ENCODE measurements around the gene MAP2K6. TPM values are rescaled to one million over a fixed set of nuclear protein-coding genes. Genes with fewer than 3 reads are reported as not detected.

The MAP2K6 gene
- total RNA-seq, 1 experiment from 2014 or later: 17.7 TPM

DNA sequence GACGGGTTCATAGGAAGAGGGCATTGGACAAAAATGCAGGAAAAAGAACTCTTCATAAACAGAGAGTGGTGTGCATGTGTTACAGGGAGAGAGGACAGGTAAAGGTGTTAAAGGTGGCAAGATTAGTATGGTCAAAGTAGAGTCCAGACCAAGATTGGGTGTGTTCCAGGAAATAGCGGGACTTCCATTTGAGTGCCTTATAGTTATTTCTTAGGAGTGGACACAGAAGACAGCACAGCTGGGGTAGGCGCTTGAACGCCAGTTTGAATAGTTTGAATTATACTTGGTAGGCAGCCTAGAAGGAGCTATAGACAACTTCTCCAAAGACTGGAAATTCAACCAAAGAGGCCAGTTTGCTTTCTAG lies 63.4 kb downstream of the MAP2K6 start:
- no peaks in the 10 kb centered on the region for H3K79me2 ChIP-seq (ENCODE audit: insufficient read depth, low read length)
- no peak overlapping the region for H3K14ac ChIP-seq (ENCODE audit: insufficient read depth, low read length)
- no peaks in the 10 kb centered on the region for H3K27me3 ChIP-seq (ENCODE audit: insufficient read depth, low read length)
- H3K56ac ChIP-seq (ENCODE audit: insufficient read length, low read depth, low read length): no peak overlapping the region
- H2AFZ ChIP-seq (ENCODE audit: low read length): no peak overlapping the region
- H2BK120ac ChIP-seq (ENCODE audit: low read depth, low read length, poor library complexity, severe bottlenecking): no peak overlapping the region
- no peaks in the 10 kb centered on the region; a peak in 2 of 7 replicates for H3K36me3 Mint-ChIP-seq (ENCODE audit: insufficient read depth in 1 of 3, low read depth in 3 of 3)
- H3K4ac ChIP-seq (ENCODE audit: low read depth, low read length): no peak overlapping the region
- H3K27ac Mint-ChIP-seq: peak overlapping the region in 1 of 3 experiments; percentile 20; a peak in 1 of 7 replicates
- H3K9me3 Mint-ChIP-seq: no peaks in the 10 kb centered on the region
- no peak overlapping the region for H3K4me2 ChIP-seq (ENCODE audit: insufficient read depth, insufficient read length, low read length)
- no peak overlapping the region for H4K91ac ChIP-seq (ENCODE audit: insufficient read length, low read depth, low read length)
- H3K4me3 Mint-ChIP-seq: no peak overlapping the region
- no peak for DNase-seq
- H3K79me1 ChIP-seq (ENCODE audit: insufficient read depth, low read depth, low read length, poor library complexity, severe bottlenecking): no peaks in the 10 kb centered on the region
- no peaks in the 10 kb centered on the region for H3K27me3 Mint-ChIP-seq (ENCODE audit: low read depth)
- no peak overlapping the region for H2BK20ac ChIP-seq (ENCODE audit: low read depth, low read length, poor library complexity, severe bottlenecking)
- H2BK12ac ChIP-seq (ENCODE audit: insufficient read length, low read depth, low read length): no peak overlapping the region
- no peak overlapping the region for H3K23ac ChIP-seq (ENCODE audit: insufficient read length, low read depth, low read length)
- TF ChIP-seq, protein P1, sequence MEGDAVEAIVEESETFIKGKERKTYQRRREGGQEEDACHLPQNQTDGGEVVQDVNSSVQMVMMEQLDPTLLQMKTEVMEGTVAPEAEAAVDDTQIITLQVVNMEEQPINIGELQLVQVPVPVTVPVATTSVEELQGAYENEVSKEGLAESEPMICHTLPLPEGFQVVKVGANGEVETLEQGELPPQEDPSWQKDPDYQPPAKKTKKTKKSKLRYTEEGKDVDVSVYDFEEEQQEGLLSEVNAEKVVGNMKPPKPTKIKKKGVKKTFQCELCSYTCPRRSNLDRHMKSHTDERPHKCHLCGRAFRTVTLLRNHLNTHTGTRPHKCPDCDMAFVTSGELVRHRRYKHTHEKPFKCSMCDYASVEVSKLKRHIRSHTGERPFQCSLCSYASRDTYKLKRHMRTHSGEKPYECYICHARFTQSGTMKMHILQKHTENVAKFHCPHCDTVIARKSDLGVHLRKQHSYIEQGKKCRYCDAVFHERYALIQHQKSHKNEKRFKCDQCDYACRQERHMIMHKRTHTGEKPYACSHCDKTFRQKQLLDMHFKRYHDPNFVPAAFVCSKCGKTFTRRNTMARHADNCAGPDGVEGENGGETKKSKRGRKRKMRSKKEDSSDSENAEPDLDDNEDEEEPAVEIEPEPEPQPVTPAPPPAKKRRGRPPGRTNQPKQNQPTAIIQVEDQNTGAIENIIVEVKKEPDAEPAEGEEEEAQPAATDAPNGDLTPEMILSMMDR (conservative IDR thresholded peaks at IDR 0.05): no peak
- no peaks in the 10 kb centered on the region for H3K4me1 ChIP-seq (ENCODE audit: insufficient read depth, low read length)
- no CpG with 5 or more reads among the region's 4 CpGs for WGBS (ENCODE audit: extremely low coverage, insufficient read length, low lambda C conversion rate)
- H3K27ac ChIP-seq (ENCODE audit: insufficient read length, low read depth, low read length): no peak overlapping the region
- H3T11ph ChIP-seq (ENCODE audit: low read length): no peak overlapping the region
- no peaks in the 10 kb centered on the region for H4K20me1 ChIP-seq (ENCODE audit: control insufficient read depth, insufficient read depth, insufficient read length)
- H3K23me2 ChIP-seq (ENCODE audit: insufficient read length, low read depth, low read length, poor library complexity, severe bottlenecking): no peaks in the 10 kb centered on the region
- H2BK5ac ChIP-seq (ENCODE audit: insufficient read length, low read length): no peak overlapping the region
- H2BK15ac ChIP-seq (ENCODE audit: low read depth, low read length): no peak overlapping the region
- no peak overlapping the region for H4K8ac ChIP-seq (replicated peaks; ENCODE audit: insufficient read length, low read depth, low read length)
- H3K18ac ChIP-seq (ENCODE audit: insufficient read length, low read depth, low read length): no peak overlapping the region
- no peak overlapping the region for H2AK5ac ChIP-seq (ENCODE audit: insufficient read length, low read length)
- H3K4me1 Mint-ChIP-seq: peaks cover 0 to 4% of the 10 kb centered on the region in 2 experiments; a peak in 2 of 4 replicates
- no peak overlapping the region for H3K9ac ChIP-seq (ENCODE audit: extremely low read depth, insufficient read length, low read length)
- no peaks in the 10 kb centered on the region for H3K9me3 ChIP-seq (ENCODE audit: control insufficient read depth, low read depth, low read length)
- no peak overlapping the region for H4K5ac ChIP-seq (ENCODE audit: insufficient read length, low read depth, low read length)
